HG03558 (cell line): ENCODE measurements around the gene RNPS1.
"Not testable (repeated sequence)": the region's sequence is repeated elsewhere in the genome, so short reads cannot be mapped to it uniquely, and the experiment has no call there.

ENCODE experiments used
- ATAC-seq: cut with Tn5 transposase; IDR thresholded peaks from one replicate; pipeline ENCODE4 v1.9.1; 2021; ENCODE audit warnings: moderate number of reproducible peaks; ENCODE audit not compliant: unreplicated experiment; ENCODE audit errors: extremely low read depth

RNPS1 gene

GRCh38 chr16:2284001-2284770 is 16.3 kb upstream of the RNPS1 start:
- no peak for ATAC-seq

GRCh38 chr16:2282866-2283555 is 15.1 kb upstream of the RNPS1 start:
- no peak for ATAC-seq

DNA sequence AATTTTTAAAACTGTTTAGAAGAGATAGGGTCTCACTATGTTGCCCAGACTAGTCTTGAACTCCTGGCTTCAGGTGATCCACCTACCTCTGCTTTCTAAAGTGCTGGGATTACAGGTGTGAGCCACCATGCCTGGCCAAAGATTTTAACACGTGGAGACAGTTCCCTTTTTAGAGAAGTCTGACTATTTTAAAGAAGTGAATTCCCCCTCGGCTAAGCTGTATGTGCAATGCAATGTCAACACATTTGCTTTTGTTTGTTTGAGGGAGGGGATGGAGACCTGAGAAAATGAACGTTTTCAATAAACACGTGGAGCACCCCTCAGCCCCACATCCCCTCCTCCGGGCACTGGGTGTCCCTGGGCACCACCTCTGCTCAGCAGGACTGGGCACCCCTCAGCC is 14.3 kb upstream of the RNPS1 start:
- ATAC-seq: no peak

- no peak for ATAC-seq
These were observed 13.1 kb upstream of the RNPS1 start for GRCh38 chr16:2280981-2281542.

DNA sequence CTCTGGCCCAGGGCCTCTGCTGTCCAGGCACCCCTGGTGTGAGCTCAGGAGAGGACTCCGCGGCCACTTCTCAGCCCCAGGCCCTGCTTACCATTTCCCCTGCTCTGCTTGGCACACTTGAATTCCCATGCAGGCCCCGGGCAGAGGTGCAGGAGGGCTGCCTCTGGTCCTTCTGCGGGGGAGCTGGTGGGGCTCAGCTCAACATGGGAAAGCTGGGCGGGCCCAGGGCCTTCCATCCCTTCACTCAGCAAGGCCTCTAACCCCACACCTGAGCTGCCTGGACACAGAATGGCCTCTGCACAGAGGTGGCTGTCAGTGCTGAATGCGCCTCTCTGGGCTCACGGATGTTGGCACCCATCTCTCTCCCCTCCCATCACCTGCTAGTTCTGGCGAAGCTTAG is 12.5 kb upstream of the RNPS1 start:
- no peak for ATAC-seq

DNA sequence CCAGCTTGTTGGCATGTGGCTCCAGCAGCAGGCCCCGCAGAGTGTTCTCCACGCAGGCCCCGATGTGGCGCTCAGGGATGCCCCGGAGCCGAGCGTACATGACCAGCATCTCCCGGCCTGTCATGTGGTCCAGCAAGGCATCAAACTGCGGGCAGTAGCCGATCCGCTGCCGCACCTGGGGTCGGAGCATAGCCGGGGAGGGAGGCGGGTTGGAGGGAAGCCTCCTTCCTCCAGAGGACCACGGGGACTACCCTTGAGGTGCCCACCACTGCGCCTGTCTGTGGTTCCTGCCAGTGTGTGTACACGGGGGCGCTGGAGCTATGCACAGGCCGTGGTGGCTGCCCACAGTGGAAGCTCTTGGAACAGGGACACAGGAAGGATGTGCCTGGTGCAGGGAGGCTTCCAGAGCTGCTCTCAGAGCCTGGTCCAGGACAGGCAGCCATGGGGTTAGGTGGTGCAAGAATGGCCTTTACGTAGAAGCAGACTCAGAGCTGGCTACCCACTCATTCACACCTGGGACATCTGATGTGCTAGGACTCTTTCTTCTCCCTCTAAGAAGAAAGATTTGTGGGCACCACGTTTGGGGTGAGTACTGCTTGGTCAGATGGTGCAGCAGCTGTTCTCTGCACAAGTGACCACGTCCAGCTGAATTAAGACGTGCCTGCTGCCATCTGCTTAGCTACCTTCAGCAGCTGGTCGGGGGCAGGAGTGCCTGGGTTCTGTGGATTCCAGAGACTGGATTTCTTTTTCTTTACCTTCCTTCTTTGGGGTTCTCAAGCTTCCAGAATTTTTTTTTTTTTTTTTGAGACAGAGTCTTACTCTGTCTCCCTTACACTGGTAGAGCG is 11.3 kb upstream of the RNPS1 start:
- ATAC-seq: no peak

DNA sequence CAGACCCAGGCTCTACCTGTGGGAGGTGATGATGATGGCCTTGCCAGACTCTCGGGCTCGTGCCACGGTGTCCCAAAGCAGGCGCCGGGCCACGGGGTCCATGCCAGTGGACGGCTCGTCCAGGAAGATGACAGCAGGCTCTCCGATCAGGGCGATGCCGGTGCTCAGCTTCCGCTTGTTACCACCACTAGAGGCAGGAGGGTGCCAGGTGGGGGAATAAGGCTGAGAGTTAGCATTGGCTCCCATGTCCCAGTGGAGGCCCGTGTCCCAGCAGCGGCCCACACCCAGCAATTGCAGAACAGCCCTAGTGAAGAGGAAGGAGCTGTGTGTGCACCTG is 10.3 kb upstream of the RNPS1 start:
- no peak for ATAC-seq

- no peak for ATAC-seq
These were observed 9.7 kb upstream of the RNPS1 start for GRCh38 chr16:2277466-2278271.

DNA sequence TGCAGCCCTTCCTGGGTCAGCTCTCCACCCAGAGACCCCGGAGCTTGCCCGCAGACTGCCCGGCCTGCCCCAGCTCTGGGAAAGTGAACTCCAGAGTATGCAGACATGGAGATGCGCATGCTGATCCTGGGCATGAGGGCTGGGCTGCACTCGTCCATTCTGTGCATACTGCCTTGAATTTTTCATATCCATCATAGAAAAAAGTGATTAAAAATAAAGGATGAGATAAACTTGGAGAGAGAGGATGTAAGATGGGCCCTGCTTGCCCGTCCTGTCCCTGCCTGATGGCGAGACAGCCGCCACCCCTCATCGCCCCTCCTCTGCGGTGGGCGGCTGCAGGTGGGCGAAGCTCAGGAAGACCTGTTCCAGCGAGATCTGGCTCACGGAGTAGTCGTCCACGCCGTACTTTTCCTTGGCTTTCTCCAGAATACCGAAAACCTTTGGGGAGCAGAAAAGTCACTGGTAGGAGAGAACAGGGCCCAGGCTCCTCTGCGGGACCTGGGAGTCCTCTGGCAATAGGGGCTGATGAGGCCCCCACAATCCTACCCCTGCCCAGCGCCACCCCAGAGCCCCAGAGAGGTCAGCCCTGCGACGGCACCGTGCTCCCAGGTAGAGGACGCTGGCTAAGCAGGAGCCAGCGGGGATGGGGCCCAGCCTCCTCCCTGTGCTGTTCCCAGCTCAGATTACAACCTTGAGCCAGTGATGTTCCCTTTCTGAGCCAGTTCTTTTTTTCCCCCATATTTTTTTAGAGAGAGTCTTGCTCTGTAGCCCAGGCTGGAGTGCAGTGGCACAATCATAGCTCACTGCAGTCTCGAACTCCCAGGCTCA is 8.7 kb upstream of the RNPS1 start:
- ATAC-seq: no peak

DNA sequence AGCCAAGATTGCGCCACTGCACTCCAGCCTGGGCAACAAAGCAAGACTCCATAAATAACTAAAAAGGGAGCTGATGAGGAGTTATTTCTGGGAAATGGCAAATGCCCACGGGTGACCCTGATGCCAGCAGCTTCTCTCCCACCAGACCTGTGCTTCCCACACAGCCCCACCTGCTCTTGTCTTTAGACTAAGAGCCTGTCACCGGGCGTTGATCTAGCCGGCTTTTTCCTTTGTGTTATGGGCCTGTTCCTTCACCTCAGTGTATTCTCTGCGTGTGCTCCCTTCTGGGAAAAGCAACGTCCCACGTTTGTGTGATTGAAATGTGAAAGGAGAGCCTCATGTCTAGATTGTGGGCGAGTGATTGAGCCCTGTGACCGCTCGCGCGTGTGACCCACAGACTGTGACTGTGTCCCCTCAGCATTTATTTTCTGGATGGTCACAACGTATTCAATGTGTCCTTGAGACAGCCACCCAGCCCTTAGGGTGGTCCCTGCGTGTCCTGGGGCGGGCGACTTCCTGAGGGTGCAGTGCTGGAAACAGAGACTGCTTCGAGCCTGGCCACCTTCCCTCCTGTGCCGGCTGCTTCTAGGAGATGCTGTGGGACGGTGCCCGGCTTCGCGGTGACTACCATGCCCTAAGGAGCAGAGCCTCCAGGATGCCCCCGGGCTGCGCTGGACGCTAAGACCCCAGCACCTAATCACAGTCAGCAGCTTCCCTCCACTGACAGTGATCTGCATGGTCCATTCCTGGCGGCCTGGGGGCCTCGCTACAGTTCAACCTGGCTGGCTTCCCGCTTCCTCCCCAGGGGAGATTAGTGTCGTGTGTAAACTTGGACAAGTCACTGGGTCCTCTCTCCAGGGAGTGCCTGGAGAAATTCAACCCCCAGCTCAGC is 7.8 kb upstream of the RNPS1 start:
- ATAC-seq: no peak

DNA sequence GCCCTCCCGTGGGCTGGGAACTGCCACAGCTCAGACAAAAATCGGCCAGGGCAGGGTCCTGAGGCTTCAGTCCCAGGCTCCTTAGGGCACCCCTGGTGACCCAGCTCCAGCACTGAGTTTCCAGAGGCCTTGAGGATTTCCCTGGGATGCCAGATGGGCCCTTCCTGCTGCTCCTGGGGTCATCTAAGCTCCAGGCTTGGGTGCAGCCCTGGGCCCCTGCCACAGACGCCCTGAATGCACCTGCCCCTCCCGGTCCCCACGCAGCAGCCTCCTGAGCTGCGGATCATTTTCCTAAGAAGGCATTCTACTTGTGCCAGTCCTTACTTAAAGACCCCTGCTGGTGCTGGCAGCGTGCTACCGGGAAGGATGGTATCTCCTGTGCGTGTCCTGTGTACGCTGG is 6.0 kb upstream of the RNPS1 start:
- no peak for ATAC-seq

DNA sequence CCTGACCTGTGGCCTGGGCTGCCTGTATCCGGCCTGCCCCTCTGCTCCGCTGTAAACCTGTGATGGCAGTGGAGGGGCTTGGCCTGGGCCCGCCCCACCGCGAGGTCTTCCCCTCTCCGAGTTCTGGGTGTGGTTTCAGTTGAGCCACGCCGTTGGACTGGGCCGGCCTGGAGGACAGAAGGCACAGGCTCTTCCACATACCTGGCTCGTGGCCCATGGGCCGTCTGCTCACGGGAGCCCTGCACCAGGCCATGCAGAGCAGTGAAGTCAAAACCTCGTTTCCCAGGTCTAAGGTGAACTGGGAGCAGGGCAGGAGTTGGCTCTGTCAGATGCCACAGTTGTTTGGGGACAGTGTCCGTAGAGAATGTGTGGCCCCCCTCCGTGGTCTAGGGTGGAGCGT is 5.6 kb upstream of the RNPS1 start:
- no peak for ATAC-seq

GRCh38 chr16:2271848-2272461 is 4.0 kb upstream of the RNPS1 start:
- no peak for ATAC-seq

GRCh38 chr16:2270588-2271470 is 2.9 kb upstream of the RNPS1 start:
- no peak for ATAC-seq

DNA sequence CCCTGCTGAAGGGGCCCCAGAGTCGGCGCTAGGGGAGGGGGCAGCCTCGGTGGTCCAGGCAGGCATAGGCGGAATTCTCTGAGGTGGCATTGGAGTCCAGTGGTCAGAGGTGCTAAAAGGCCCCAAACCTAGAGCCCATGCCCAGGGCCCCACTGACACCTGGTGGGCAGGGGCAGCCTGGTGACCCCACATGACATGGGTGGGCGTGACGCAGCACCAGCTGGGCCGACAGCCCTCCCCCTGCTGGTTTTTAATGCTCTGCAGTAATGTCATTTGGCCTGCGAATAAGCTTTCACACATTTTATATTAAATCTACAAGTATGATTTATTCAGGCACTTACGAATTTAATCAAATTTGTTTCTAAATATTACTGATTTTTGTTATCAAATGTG is 2.1 kb upstream of the RNPS1 start:
- ATAC-seq: no peak

DNA sequence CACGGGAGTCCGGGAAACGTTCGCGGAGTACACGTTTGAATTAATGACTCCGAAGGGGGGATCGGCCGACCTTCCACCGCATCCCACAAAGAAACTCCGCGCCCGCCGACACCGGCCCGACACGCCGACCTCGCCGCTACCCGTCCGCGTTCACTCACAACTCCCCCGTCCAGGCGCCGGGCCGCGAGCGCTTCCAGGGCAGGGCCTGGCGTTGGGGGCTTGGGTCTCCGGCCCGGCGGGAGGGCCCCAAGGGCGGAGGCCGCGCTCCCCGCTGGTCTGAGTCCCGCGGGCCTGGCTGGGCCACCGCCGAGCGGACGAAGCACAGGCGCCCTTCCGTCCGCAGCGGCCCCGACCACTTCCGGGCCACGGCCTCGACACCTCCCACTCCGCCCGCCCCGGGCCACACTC is 417 bp downstream of the RNPS1 start:
- ATAC-seq: peak; percentile 29

- ATAC-seq: not testable (repeated sequence)
These were observed 1.0 kb downstream of the RNPS1 start for GRCh38 chr16:2266887-2267286.
